K562 (cell line): ENCODE measurements around the gene PHF1. TPM values are rescaled to one million over a fixed set of nuclear protein-coding genes. Genes with fewer than 3 reads are reported as not detected.

Experiments used
- ARID4B ChIP-seq: sonication (generic); formaldehyde crosslinking; IDR thresholded peaks from 2 replicates; pipeline ENCODE4 v1.8.0; 2022; ENCODE audit warnings: mild to moderate bottlenecking, missing genetic modification reagents
- DNMT1 ChIP-seq: fragments of 450-650 bp; IDR thresholded peaks from 2 replicates; pipeline ENCODE4 v1.6.1; 2016; ENCODE audit warnings: antibody characterized with exemption, mild to moderate bottlenecking
- E2F6 ChIP-seq, 2 experiments: IDR thresholded peaks; 2 replicates each; pipeline ENCODE4 v1.6.1; 2011; ENCODE audit warnings: borderline replicate concordance in 1 of 2, control low read depth in 1 of 2, low read depth in 1 of 2, low read length in 1 of 2, mild to moderate bottlenecking in 1 of 2, mixed read lengths in 1 of 2, moderate library complexity in 1 of 2; ENCODE audit not compliant: insufficient read depth in 1 of 2, insufficient read length in 1 of 2, poor library complexity in 1 of 2, severe bottlenecking in 1 of 2; ENCODE audit errors: extremely low read depth in 1 of 2
- EHMT2 ChIP-seq: fragments of 450-650 bp; IDR thresholded peaks from 2 replicates; pipeline ENCODE4 v1.6.1; 2018; ENCODE audit warnings: antibody characterized with exemption
- ELF1 ChIP-seq: fragments of 200-800 bp; sonication (Bioruptor generic); IDR thresholded peaks from 2 replicates; pipeline ENCODE4 v1.6.1; 2016; ENCODE audit warnings: missing genetic modification characterization, missing compliant biosample characterization
- ETS1 ChIP-seq: conservative IDR thresholded peaks from 2 replicates; pipeline ENCODE4 v1.6.1; 2011; ENCODE audit warnings: low read depth, mild to moderate bottlenecking, low read length; ENCODE audit not compliant: control insufficient read depth
- EWSR1 ChIP-seq: fragments of 450-650 bp; IDR thresholded peaks from 2 replicates; pipeline ENCODE4 v1.6.1; 2018; ENCODE audit warnings: borderline replicate concordance, mild to moderate bottlenecking, low read depth, moderate library complexity; ENCODE audit not compliant: partially characterized antibody
- GATAD2A ChIP-seq: fragments of 450-650 bp; IDR thresholded peaks from 2 replicates; pipeline ENCODE4 v1.6.1; 2017
- HEY1 ChIP-seq: fragments of 250-450 bp; sonication (Bioruptor Pico); IDR thresholded peaks from 2 replicates; pipeline ENCODE4 v1.5.0; 2020; ENCODE audit warnings: mild to moderate bottlenecking, moderate library complexity, borderline replicate concordance
- KDM4B ChIP-seq, 2 experiments: fragments of 450-650 bp in 1 of 2; sonication (generic) in 1 of 2; IDR thresholded peaks; 2 replicates each; pipeline ENCODE4 v1.6.1; 2016 to 2017; ENCODE audit warnings: borderline replicate concordance in 2 of 2, antibody characterized with exemption in 1 of 2, low read depth in 1 of 2, mild to moderate bottlenecking in 1 of 2
- MIER1 ChIP-seq: fragments of 450-650 bp; IDR thresholded peaks from 2 replicates; pipeline ENCODE4 v1.6.1; 2016; ENCODE audit warnings: antibody characterized with exemption, mild to moderate bottlenecking, low read depth
- PML ChIP-seq: IDR thresholded peaks from 2 replicates; pipeline ENCODE4 v1.6.1; 2012; ENCODE audit warnings: low read length, inconsistent platforms
- POLR2AphosphoS5 ChIP-seq: IDR thresholded peaks from 2 replicates; pipeline ENCODE4 v1.6.1; 2011; ENCODE audit warnings: mild to moderate bottlenecking, low read depth, low read length, moderate library complexity; ENCODE audit not compliant: control insufficient read depth, insufficient read depth
- RBM14 ChIP-seq: fragments of 200-400 bp; formaldehyde crosslinking; IDR thresholded peaks from 2 replicates; pipeline ENCODE4 v1.6.1; 2018; ENCODE audit warnings: low read depth, mild to moderate bottlenecking, low read length, moderate library complexity, borderline replicate concordance; ENCODE audit not compliant: insufficient read depth
- RNF2 ChIP-seq: sonication (generic); IDR thresholded peaks from 2 replicates; pipeline ENCODE4 v1.6.1; 2016
- SIN3B ChIP-seq: fragments of 450-650 bp; IDR thresholded peaks from 2 replicates; pipeline ENCODE4 v1.6.1; 2017; ENCODE audit warnings: low read depth, mild to moderate bottlenecking, moderate library complexity
- TRIM25 ChIP-seq: fragments of 450-650 bp; IDR thresholded peaks from 2 replicates; pipeline ENCODE4 v1.7.0; 2016; ENCODE audit warnings: borderline replicate concordance
- ZNF197 ChIP-seq: fragments of 200-800 bp; sonication (Bioruptor generic); IDR thresholded peaks from 2 replicates; pipeline ENCODE4 v1.6.1; 2016; ENCODE audit warnings: low read depth, missing genetic modification characterization, missing compliant biosample characterization
- ZNF717 ChIP-seq: fragments of 250-450 bp; sonication (Bioruptor Pico); IDR thresholded peaks from 2 replicates; pipeline ENCODE4 v1.5.0; 2021
- polyA plus RNA-seq, 8 experiments: library from polyadenylated mRNA; depleted of rRNA in 4 of 8; stranded (reverse) in 5 of 8; unstranded in 3 of 8; fragments of >200 nt; fragmentation: Nextera tagmentation in 2 of 8; fragmentation: Illumina TruSeq in 1 of 8; extraction: Ambion mirVana in 2 of 8; extraction: Trizol in 1 of 8; gene quantifications; 2 replicates each; pipeline versions ENCODE4 v1.2.1 to v1.2.3, GENCODE V29; 2011 to 2014; ENCODE audit warnings: inconsistent platforms in 1 of 8, missing spikeins in 1 of 8
- total RNA-seq, 7 experiments: library from RNA; depleted of rRNA in 6 of 7; stranded (reverse); fragments of >200 nt in 6 of 7; fragmentation: Illumina TruSeq in 2 of 7; extraction: Trizol in 2 of 7; gene quantifications; 2 replicates each; pipeline versions ENCODE4 v1.2.1 to v1.2.3, GENCODE V29; 2011 to 2021; ENCODE audit warnings: low replicate concordance in 1 of 7

The PHF1 gene
- total and polyA plus RNA-seq, 9 of the 15 experiments (the other 6 are each of a cell fraction or from before 2014, with no cell fraction given): 3.7 to 64.2 (median 33.7) TPM

- TF ChIP-seq ZNF197 (CRISPR knock-in tag) (no peak; the same call in 1 of the 2 replicates), EWSR1 (no peak), GATAD2A (no peak), MIER1 (no peak), TRIM25 (no peak), ELF1 (tag) (no peak), PML (no peak), POLR2AphosphoS5 (peak; percentile 11; the same call in 1 of the 2 replicates), EHMT2 (no peak), ZNF717 (CRISPR knock-in tag) (no peak), DNMT1 (no peak), ARID4B (peak; percentile 8), RBM14 (no peak), KDM4B (IDR thresholded peaks at IDR 0.05; ENCODE audit: borderline replicate concordance in 2 of 2, low read depth in 1 of 2) (no peak), RNF2 (no peak), E2F6 (IDR thresholded peaks at IDR 0.05; ENCODE audit: borderline replicate concordance in 1 of 2, extremely low read depth in 1 of 2, insufficient read depth in 1 of 2, insufficient read length in 1 of 2, low read depth in 1 of 2, low read length in 1 of 2, poor library complexity in 1 of 2, severe bottlenecking in 1 of 2) (no peak), SIN3B (no peak), ETS1 (no peak), HEY1 (CRISPR knock-in tag) (no peak)
Observed at GRCh38 chr6:33417128-33417902, 6.5 kb downstream of the PHF1 start (continued).
